Vagina (tissue), 2 donors: ENCODE data around the gene ZNF559.

ENCODE experiments used
- CTCF ChIP-seq, 3 experiments: fragments of 450-650 bp in 2 of 3; fragments of 200-600 bp in 1 of 3; sonication (generic) in 1 of 3; IDR thresholded peaks; one replicate each; pipeline ENCODE4 v1.5.1; 2017 to 2019; ENCODE audit warnings: antibody characterized with exemption in 3 of 3, mild to moderate bottlenecking in 2 of 3, moderate library complexity in 2 of 3
- POLR2A ChIP-seq, 2 donors: fragments of 450-650 bp; IDR thresholded peaks; one replicate each; pipeline ENCODE4 v1.6.1; 2017; ENCODE audit warnings: antibody characterized with exemption in 2 of 2, mild to moderate bottlenecking in 2 of 2, moderate library complexity in 2 of 2
- POLR2AphosphoS5 ChIP-seq, 2 donors: sonication (generic); formaldehyde crosslinking; IDR thresholded peaks; one replicate each; pipeline ENCODE4 v1.9.0; 2017; ENCODE audit warnings: antibody characterized with exemption in 2 of 2, mild to moderate bottlenecking in 2 of 2, low read depth in 1 of 2; ENCODE audit not compliant: insufficient read depth in 1 of 2

- TF ChIP-seq CTCF (IDR thresholded peaks at IDR 0.05) (no peak), POLR2AphosphoS5 (IDR thresholded peaks at IDR 0.05; ENCODE audit: insufficient read depth in 1 of 2, low read depth in 1 of 2) (no peak), POLR2A (IDR thresholded peaks at IDR 0.05) (no peak)
These were observed 47.0 kb downstream of the ZNF559 start for GRCh38 chr19:9370738-9371619.
